Vagina (tissue), 2 donors: ENCODE measurements around the gene MAPK13. TPM values are rescaled to one million over a fixed set of nuclear protein-coding genes. Genes with fewer than 3 reads are reported as not detected.

ENCODE experiments used
- DNase-seq, 2 donors: peaks; one replicate each; pipeline ENCODE4 v3.0.0-alpha.2; 2017; ENCODE audit errors: extremely low spot score in 2 of 2
- H3K27ac ChIP-seq: fragments of 200-600 bp; sonication (generic); one replicate; pipeline ENCODE4 v1.5.1; 2019
- H3K27me3 ChIP-seq: fragments of 200-600 bp; sonication (generic); one replicate; pipeline ENCODE4 v1.5.1; 2019
- H3K36me3 ChIP-seq, 2 donors: fragments of 200-600 bp; sonication (generic); one replicate each; pipeline ENCODE4 v1.5.1; 2017 to 2019
- H3K4me1 ChIP-seq: fragments of 200-600 bp; sonication (generic); one replicate; pipeline ENCODE4 v1.5.1; 2019
- H3K4me3 ChIP-seq, 2 donors: fragments of 200-600 bp; sonication (generic); 1 replicate in 1 of 2; 2 replicates in 1 of 2; pipeline ENCODE4 v1.5.1; 2016 to 2019
- H3K9me3 ChIP-seq: fragments of 200-600 bp; sonication (generic); one replicate; pipeline ENCODE4 v1.5.1; 2019
- CTCF ChIP-seq, 3 experiments: fragments of 450-650 bp in 2 of 3; fragments of 200-600 bp in 1 of 3; sonication (generic) in 1 of 3; IDR thresholded peaks; one replicate each; pipeline ENCODE4 v1.5.1; 2017 to 2019; ENCODE audit warnings: antibody characterized with exemption in 3 of 3, mild to moderate bottlenecking in 2 of 3, moderate library complexity in 2 of 3
- POLR2A ChIP-seq, 2 donors: fragments of 450-650 bp; IDR thresholded peaks; one replicate each; pipeline ENCODE4 v1.6.1; 2017; ENCODE audit warnings: antibody characterized with exemption in 2 of 2, mild to moderate bottlenecking in 2 of 2, moderate library complexity in 2 of 2
- POLR2AphosphoS5 ChIP-seq, 2 donors: sonication (generic); formaldehyde crosslinking; IDR thresholded peaks; one replicate each; pipeline ENCODE4 v1.9.0; 2017; ENCODE audit warnings: antibody characterized with exemption in 2 of 2, mild to moderate bottlenecking in 2 of 2, low read depth in 1 of 2; ENCODE audit not compliant: insufficient read depth in 1 of 2
- intact Hi-C: fragments of 100-400 bp; cut with DNase I; formaldehyde crosslinking; loops from one replicate; pipeline ENCODE4 v1.15.1; 2023
- total RNA-seq: library from RNA; depleted of rRNA; stranded (reverse); fragments of >200 nt; gene quantifications from one replicate; pipeline ENCODE4 v1.2.3, GENCODE V29; 2016

MAPK13 gene
- total RNA-seq, 1 donor from 2014 or later = 21.9 TPM

DNA sequence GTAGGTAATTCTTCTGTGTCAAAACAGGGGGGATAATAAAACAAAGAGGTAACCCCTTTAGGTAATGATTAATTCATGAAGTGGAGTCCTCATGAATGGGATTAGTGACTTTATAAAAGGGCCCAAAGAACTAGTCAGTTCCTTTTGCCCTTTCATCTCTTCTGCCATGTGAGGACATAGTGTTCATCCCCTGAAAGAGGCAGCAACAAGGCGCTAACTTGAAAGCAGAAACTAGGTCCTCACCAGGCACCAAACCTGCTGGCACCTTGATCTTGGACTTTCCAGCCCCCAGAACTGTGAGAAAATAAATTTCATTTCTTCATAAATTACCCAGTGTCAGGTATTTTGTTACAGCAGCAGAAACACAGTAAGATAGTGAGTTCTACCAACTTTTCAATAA, 49.8 kb downstream of the MAPK13 start:
- Histone ChIP-seq H3K4me3 (no peak overlapping the region), H3K27ac (no peak overlapping the region), H3K36me3 (no peaks in the 10 kb centered on the region), H3K9me3 (no peaks in the 10 kb centered on the region), H3K4me1 (no peaks in the 10 kb centered on the region), H3K27me3 (no peaks in the 10 kb centered on the region)
- TF ChIP-seq CTCF (IDR thresholded peaks at IDR 0.05) (no peak), POLR2AphosphoS5 (IDR thresholded peaks at IDR 0.05; ENCODE audit: insufficient read depth in 1 of 2, low read depth in 1 of 2) (no peak), POLR2A (IDR thresholded peaks at IDR 0.05) (no peak)
- DNase-seq = no peak
- intact Hi-C loops = no loop called here

GRCh38 chr6:36184311-36184710, 54.0 kb downstream of the MAPK13 start:
- intact Hi-C loops = no loop called here
- H3K27me3 ChIP-seq = no peaks in the 10 kb centered on the region

GRCh38 chr6:36186199-36186598, 55.9 kb downstream of the MAPK13 start:
- DNase-seq = no peak
- Histone ChIP-seq H3K9me3 (no peaks in the 10 kb centered on the region), H3K4me1 (no peaks in the 10 kb centered on the region), H3K36me3 (no peaks in the 10 kb centered on the region), H3K4me3 (no peak overlapping the region), H3K27ac (no peak overlapping the region), H3K27me3 (no peaks in the 10 kb centered on the region)
- intact Hi-C loops = no loop called here
- no peak for TF ChIP-seq POLR2A (IDR thresholded peaks at IDR 0.05)
- TF ChIP-seq CTCF (IDR thresholded peaks at IDR 0.05) = no peak
- TF ChIP-seq POLR2AphosphoS5 (IDR thresholded peaks at IDR 0.05; ENCODE audit: insufficient read depth in 1 of 2, low read depth in 1 of 2) = no peak

More at GRCh38 chr6:36184311-36184710, 54.0 kb downstream of the MAPK13 start:
- Histone ChIP-seq H3K27ac (no peak overlapping the region), H3K4me3 (no peak overlapping the region), H3K36me3 (no peaks in the 10 kb centered on the region), H3K9me3 (no peaks in the 10 kb centered on the region), H3K4me1 (no peaks in the 10 kb centered on the region)
- DNase-seq = no peak
- TF ChIP-seq CTCF (IDR thresholded peaks at IDR 0.05) (no peak), POLR2A (IDR thresholded peaks at IDR 0.05) (no peak), POLR2AphosphoS5 (IDR thresholded peaks at IDR 0.05; ENCODE audit: insufficient read depth in 1 of 2, low read depth in 1 of 2) (no peak)

DNA sequence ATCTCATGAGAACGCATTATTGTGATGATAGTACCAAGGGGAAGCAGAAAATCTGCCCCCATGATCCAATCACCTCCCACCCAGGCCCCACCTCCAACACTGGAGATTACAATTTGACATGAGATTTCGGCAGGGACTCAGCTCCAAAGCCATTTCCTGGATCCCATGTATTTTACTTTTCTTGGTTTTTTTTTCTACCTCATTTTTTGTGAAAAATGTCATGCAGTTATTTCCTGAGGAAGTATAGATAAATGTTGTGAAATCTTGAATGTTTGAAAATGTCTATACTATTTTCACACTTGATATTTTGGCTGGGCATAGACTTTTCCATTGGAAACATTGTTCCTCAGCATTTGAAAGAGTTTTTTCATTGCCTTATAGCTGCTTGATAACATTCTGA, 57.1 kb downstream of the MAPK13 start:
- intact Hi-C loops = no loop called here
- Histone ChIP-seq H3K9me3 (no peaks in the 10 kb centered on the region), H3K36me3 (no peaks in the 10 kb centered on the region), H3K4me3 (no peak overlapping the region), H3K4me1 (no peaks in the 10 kb centered on the region), H3K27me3 (no peaks in the 10 kb centered on the region), H3K27ac (no peak overlapping the region)
- no peak for DNase-seq
- TF ChIP-seq POLR2AphosphoS5 (IDR thresholded peaks at IDR 0.05; ENCODE audit: insufficient read depth in 1 of 2, low read depth in 1 of 2) = no peak
- no peak for TF ChIP-seq CTCF (IDR thresholded peaks at IDR 0.05)
- TF ChIP-seq POLR2A (IDR thresholded peaks at IDR 0.05) = no peak

Other genes with a start within 250 kb of the MAPK13 start
- 59.2 TPM for gene SRPK1, start 209.4 kb upstream of the MAPK13 start, total RNA-seq
- gene SLC26A8, start 105.9 kb upstream of the MAPK13 start, total RNA-seq = not detected
- 71.9 TPM for gene MAPK14, start 102.7 kb upstream of the MAPK13 start, total RNA-seq
- gene BRPF3, start 66.2 kb downstream of the MAPK13 start, total RNA-seq = 18.7 TPM
- gene PNPLA1, start 139.5 kb downstream of the MAPK13 start, total RNA-seq = not detected
- gene BNIP5, start 206.4 kb downstream of the MAPK13 start, total RNA-seq = not detected